Epithelial cell of proximal tubule (primary cell): ENCODE results near the gene AP1M2. TPM values are rescaled to one million over a fixed set of nuclear protein-coding genes. Genes with fewer than 3 reads are reported as not detected.
A peak's percentile ranks its signal among the peaks of the same experiment; 100 is the strongest.

Experiments used
- DNase-seq: peaks from one replicate; pipeline ENCODE4 v3.0.0-alpha.2; 2011; ENCODE audit warnings: low read depth
- H3K4me3 ChIP-seq: 2 replicates; pipeline ENCODE4 v1.5.1; 2011; ENCODE audit warnings: low read depth, mild to moderate bottlenecking, low read length
- total RNA-seq: library from RNA; depleted of rRNA; stranded (reverse); fragments of >200 nt; gene quantifications from 2 replicates; pipeline ENCODE4 v1.2.3, GENCODE V29; 2015
- TF ChIP-seq, protein P1 (sequence below): conservative IDR thresholded peaks from 2 replicates; pipeline ENCODE4 v1.5.1; 2012; ENCODE audit warnings: low read depth, mild to moderate bottlenecking, low read length

The AP1M2 gene
- total RNA-seq, 1 donor from 2014 or later, result 39.7 TPM

GRCh38 chr19:10586396-10586795, 716 bp downstream of the AP1M2 start:
- TF ChIP-seq, protein P1, sequence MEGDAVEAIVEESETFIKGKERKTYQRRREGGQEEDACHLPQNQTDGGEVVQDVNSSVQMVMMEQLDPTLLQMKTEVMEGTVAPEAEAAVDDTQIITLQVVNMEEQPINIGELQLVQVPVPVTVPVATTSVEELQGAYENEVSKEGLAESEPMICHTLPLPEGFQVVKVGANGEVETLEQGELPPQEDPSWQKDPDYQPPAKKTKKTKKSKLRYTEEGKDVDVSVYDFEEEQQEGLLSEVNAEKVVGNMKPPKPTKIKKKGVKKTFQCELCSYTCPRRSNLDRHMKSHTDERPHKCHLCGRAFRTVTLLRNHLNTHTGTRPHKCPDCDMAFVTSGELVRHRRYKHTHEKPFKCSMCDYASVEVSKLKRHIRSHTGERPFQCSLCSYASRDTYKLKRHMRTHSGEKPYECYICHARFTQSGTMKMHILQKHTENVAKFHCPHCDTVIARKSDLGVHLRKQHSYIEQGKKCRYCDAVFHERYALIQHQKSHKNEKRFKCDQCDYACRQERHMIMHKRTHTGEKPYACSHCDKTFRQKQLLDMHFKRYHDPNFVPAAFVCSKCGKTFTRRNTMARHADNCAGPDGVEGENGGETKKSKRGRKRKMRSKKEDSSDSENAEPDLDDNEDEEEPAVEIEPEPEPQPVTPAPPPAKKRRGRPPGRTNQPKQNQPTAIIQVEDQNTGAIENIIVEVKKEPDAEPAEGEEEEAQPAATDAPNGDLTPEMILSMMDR, result no peak
- no peak overlapping the region for H3K4me3 ChIP-seq
- no peak for DNase-seq

- TF ChIP-seq, protein P1, result no peak
- DNase-seq, result no peak
- H3K4me3 ChIP-seq, result no peak overlapping the region
These were observed 3.9 kb downstream of the AP1M2 start for GRCh38 chr19:10583036-10583776.

DNA sequence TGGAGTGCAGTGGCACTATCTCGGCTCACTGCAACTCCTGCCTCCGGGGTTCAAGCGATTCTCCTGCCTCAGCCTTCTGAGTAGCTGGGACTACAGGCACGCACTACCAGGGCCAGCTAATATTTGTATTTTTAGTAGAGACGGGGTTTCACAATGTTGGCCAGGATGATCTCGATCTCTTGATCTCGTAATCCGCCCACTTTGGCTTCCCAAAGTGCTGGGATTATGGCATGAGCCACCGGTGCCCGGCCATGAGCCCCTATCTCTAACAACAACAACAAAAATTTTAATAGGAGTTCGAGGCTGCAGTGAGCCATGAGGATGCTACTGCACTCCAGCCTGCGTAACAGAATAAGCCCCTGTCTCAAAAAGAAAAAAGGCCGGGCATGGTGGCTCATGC, 5.0 kb downstream of the AP1M2 start:
- no peak overlapping the region for H3K4me3 ChIP-seq
- TF ChIP-seq, protein P1, result no peak
- no peak for DNase-seq

DNA sequence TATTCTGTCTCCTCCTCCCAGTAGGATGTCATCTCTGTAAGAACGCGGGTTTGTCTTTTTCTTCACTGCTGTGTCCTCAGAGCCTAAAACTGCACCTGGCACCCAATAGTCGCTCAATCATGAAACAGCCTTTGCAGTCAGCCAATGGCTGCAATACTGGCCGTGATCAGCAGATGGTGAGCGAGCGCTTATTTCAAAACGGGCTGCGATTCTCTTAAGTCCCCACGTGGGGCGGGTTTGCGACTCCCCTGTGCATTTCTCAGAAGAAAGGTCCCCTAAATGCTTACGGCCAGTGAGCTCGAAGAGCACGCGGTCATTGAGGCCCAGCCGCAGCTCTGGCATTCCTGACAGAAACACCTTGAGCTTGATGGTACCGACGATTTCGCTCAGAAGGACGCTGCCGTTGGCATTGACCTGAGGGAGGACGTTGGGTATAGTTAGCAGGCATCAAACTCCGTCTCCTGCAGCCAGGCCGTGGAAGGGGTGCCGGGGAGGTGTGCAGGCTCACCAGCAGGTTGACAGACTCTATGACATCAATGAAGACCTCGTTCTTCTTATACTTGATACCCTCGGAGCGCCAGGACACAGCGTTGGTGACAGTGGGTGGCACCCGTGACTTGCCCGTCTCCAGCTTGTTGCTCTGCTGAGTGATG, 6.0 kb downstream of the AP1M2 start:
- TF ChIP-seq, protein P1, result peak; percentile 100
- peak overlapping the region; percentile 22 for H3K4me3 ChIP-seq
- DNase-seq, result no peak

DNA sequence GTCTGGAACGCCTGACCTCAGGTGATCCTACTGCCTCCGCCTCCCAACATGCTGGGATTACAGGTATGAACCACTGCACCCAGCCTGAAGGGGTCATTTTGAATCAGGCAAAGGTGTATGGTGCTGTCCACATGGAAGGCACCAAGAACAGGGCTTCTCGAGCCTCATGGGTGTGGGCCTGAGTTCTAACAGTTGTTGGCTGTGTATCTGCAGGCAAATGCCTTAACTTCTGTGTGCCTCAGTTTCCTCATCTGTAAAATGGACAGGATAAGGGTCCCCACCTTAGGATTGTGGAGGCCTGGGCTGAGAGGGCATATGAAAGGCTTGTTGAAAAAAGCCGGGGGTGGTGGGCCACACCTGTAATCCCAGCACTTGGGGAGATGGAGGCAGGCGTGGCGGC, 9.2 kb downstream of the AP1M2 start:
- TF ChIP-seq, protein P1, result no peak
- DNase-seq, result no peak

GRCh38 chr19:10575011-10575716, 11.9 kb downstream of the AP1M2 start:
- no peak for DNase-seq
- TF ChIP-seq, protein P1, result no peak
- no peak overlapping the region for H3K4me3 ChIP-seq

More for the DNA sequence above, 9.2 kb downstream of the AP1M2 start:
- no peak overlapping the region for H3K4me3 ChIP-seq
